HG03460 (cell line): ENCODE results near the gene MAPKAPK2.

Experiments used
- ATAC-seq: cut with Tn5 transposase; IDR thresholded peaks from one replicate; pipeline ENCODE4 v1.9.1; 2021; ENCODE audit not compliant: unreplicated experiment

MAPKAPK2 gene

GRCh38 chr1:206682111-206682510 is 2.6 kb upstream of the MAPKAPK2 start:
- no peak for ATAC-seq

GRCh38 chr1:206683313-206683712 is 1.4 kb upstream of the MAPKAPK2 start:
- no peak for ATAC-seq

- ATAC-seq, result no peak
Measured at GRCh38 chr1:206684003-206684402, 702 bp upstream of the MAPKAPK2 start.

- peak; percentile 13 for ATAC-seq
Measured at GRCh38 chr1:206685334-206685768, 646 bp downstream of the MAPKAPK2 start.

GRCh38 chr1:206685769-206686477 is 1.2 kb downstream of the MAPKAPK2 start:
- ATAC-seq, result peak; percentile 39

GRCh38 chr1:206686478-206687249 is 2.0 kb downstream of the MAPKAPK2 start:
- peak; percentile 36 for ATAC-seq

GRCh38 chr1:206687251-206687914 is 2.7 kb downstream of the MAPKAPK2 start:
- ATAC-seq, result no peak

GRCh38 chr1:206687915-206688442 is 3.3 kb downstream of the MAPKAPK2 start:
- ATAC-seq, result no peak

GRCh38 chr1:206690516-206690915 is 5.8 kb downstream of the MAPKAPK2 start:
- ATAC-seq, result no peak

- no peak for ATAC-seq
Measured at GRCh38 chr1:206691604-206692003, 6.9 kb downstream of the MAPKAPK2 start.

GRCh38 chr1:206693029-206693428 is 8.3 kb downstream of the MAPKAPK2 start:
- no peak for ATAC-seq

- ATAC-seq, result no peak
Measured at GRCh38 chr1:206693592-206693991, 8.9 kb downstream of the MAPKAPK2 start.

- no peak for ATAC-seq
Measured at GRCh38 chr1:206694171-206695124, 9.7 kb downstream of the MAPKAPK2 start.

- no peak for ATAC-seq
Measured at GRCh38 chr1:206695733-206696132, 11.0 kb downstream of the MAPKAPK2 start.

GRCh38 chr1:206696812-206697585 is 12.3 kb downstream of the MAPKAPK2 start:
- no peak for ATAC-seq

GRCh38 chr1:206698011-206698410 is 13.3 kb downstream of the MAPKAPK2 start:
- no peak for ATAC-seq

GRCh38 chr1:206699000-206699586 is 14.4 kb downstream of the MAPKAPK2 start:
- ATAC-seq, result no peak

- no peak for ATAC-seq
Measured at GRCh38 chr1:206699626-206700025, 14.9 kb downstream of the MAPKAPK2 start.

GRCh38 chr1:206700445-206701036 is 15.8 kb downstream of the MAPKAPK2 start:
- ATAC-seq, result no peak
